GM21529 (cell line): ENCODE data around the gene TMPRSS3.

Experiments
- ATAC-seq: cut with Tn5 transposase; IDR thresholded peaks from one replicate; pipeline ENCODE4 v1.9.1; 2021; ENCODE audit not compliant: unreplicated experiment

TMPRSS3 gene

DNA sequence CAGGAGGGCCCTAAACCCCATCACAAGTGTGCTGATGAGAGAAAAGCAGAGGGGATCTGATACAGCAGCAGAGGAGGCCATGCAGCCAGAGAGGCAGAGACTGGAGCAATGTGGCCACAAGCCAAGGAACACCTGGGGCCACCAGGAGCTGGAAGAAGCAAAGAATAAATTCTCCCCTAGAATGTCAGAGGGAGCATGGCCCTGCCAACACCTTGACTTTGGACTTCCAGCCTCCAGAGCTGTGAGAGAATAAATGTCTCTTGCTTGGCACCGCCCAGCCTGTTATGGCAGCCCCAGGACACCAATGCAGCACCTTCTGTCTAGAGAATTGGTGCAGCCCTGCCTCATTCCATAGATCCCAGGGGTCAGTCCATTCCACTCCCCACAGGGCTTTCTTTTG lies 33.2 kb upstream of the TMPRSS3 start:
- ATAC-seq, result no peak

DNA sequence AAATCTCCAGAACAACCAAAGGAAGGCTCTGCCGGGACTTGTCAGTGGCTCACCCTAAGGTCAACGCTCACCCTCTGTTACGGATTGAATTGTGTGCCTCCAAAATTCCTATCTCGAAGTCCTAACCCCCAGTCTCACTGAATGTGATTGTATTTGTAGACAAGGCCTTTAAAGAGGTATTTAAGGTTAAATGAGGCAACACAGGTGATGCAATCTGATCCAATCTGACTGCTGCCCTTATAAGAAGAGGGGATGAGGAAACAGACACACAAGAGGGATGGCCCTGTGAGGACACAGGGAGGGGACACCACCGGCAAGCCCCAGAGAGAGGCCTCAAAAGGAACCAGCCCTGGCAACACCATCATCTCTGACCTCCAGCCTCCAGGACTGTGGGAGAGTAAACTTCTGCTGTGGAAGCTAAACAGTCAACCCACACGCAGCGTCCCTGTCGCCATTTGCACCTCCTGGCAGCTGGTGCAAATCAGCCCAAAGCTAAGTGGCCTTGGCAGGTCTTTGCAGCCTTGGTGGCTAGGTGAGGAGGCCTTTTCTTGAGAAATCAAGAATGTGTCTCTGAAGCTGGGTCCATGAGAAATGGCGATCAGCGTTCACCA lies 32.1 kb upstream of the TMPRSS3 start:
- ATAC-seq, result no peak

DNA sequence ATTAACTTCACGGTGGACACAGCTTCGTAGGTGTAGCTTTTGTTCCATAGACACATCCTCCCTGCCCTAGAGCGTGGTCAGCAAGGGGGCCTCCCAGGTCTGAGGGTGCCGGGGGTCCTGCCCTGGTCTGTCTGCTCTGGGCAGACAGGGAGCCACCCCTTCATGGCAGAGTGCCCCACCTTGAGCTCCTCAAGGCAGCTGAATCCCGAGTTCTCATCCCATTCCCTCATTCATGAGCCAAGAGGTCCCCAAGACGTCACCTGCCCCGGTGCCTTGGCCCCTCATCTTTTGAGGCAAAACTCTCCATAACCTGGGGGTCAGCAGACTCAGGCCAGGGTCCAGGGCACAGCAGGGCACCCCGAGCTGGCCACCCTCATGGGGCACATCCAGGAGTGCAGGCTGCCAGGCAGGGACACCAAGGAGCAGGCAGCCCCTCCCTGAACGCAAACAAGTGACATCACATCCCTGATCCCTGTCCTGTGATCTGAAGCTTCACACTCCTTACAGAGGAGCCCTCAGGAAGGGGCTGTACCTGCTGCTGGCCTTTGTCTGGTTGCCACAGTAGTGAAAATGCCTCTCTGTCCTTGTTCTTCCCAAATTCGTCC lies 31.1 kb upstream of the TMPRSS3 start:
- no peak for ATAC-seq

DNA sequence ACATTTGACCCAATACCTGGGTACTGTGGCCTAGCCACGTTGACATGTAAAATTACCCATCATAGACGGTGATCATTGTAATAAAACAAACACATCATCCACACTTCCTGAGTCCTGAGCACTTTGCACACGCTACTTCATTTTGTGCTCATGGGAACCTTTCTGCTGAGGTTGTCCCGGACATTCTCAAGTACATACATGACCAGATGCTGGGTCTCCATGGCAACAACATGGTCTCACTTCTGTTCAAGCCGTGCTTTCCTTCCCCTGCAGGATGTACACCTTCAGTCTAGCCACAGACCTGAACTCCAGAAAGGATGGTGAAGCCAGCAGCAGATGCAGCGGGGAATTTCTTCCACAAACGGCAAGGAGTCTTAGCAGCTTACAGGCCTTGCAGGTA lies 30.6 kb upstream of the TMPRSS3 start:
- no peak for ATAC-seq

DNA sequence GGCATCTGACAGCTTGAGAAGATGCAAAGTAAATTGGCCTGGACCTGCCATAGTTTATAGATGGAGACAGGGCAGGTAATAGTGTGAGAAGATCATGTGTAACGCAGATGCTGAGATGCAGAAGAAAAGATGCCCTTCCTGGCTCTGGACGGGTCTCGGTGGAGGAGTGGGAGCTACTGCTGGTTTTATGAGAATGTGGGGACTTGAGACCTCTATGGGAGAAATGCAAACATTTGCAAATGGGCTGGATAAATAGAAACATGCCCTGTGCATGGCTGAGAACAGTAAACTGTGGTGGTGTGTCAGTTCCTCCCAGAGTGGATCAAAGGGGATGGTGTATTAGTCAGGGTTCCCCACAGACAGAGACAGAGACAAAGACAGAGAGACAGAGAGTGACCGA lies 29.7 kb upstream of the TMPRSS3 start:
- no peak for ATAC-seq

DNA sequence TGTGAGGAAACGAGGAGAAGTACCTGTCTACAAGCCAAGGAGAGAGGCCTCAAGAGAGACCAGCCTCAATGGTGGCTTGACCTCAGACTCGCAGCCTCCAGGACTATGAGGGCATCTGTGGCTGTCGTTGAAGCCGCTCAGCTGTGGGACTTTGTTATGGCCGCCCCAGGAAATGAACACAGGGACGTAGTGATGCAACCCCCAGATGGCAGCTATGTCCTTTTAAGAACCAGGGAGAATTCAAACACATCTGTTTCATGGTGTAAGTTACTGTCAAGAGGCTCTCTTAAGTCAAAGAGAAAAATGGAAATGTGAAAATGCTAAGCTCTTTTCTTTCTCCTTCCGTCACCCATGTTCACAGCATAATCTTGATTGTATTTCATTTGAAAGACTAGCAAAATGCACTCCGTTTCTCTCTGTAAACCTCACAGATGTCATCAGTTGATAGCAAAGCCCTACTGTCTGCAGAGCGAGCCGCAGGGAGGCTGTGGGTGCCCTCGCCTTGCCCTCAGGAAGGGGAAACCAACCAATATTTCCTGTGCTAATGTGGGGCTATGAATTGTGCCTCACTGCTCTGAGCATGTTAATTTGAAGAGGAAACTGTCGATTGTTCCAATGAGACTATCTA lies 29.2 kb upstream of the TMPRSS3 start:
- no peak for ATAC-seq

DNA sequence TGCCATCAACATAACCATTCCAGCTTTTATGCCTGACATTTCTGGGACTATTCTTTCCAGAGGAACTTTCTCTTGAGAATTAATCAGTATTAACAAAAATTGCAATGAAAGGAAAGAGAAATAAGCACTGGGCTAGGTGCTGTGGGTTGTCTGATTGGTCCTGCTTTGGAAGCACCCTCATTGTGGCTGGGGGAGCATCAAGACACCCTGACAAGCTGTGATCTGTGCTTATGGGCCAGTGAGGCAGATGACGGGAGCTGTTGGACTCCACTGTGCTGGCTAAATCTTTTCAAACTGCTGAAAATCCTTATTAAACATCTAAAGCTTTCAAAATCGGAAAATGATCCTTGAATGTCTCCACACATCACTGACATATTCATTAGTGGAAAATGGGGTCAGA lies 27.8 kb upstream of the TMPRSS3 start:
- no peak for ATAC-seq

DNA sequence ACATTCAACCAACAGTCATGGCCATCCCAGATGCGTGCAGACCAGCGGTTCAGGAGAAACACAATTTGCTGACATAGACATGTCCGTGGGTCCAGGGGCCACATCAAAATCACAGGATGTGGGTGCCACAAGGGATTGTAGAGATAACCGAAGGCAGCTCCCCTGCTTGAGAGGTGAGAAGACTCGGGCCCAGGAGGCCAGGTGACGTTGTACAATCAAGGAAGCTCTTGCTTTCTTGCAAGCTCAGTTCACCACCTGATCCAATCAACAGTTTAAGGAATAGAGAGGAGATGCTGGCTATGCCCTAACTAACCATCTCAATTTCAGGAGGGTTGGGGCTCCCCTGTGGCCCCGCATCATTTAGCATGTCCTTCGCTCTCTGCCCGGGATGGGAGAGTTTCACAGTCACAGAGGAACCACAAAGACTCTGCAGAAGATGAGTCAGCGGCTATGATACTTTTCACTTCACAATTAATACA lies 27.4 kb upstream of the TMPRSS3 start:
- ATAC-seq, result peak; percentile 65

DNA sequence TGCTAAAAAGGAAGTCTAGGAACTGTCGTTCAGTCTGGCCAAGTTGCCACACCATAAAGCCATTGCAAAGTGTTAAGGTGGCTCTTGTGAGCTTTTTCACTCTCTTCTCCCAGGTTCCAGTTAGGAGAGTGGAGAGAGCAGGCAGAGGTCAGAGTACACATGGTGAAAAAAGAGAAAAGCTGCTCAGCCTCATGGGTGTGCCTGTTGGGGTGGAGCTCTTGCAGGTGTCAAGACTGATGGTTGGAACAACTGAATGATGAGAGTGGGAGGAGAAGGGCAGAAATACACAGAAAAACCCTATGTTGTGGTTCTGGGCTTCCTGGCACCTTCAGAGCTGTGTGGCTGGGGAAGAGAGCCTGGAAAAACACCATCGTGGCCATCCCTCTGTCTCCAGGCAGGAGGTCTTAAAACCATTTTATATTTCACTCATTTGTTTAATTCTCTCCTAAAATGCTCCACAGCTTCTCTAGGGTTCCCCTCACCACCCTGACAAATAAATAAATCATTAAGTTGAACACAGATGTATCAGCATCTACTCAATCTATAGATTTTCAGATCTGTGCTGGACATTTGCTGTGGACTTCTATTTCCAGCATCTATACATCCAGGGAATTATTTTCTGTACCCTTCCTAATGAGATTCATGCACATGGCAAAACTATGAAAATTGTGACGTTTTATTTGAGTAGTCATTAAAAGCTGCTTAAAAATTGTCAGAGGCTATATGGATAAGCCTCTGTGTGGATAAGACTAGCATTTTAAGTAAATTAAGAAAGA lies 25.4 kb upstream of the TMPRSS3 start:
- ATAC-seq, result no peak

DNA sequence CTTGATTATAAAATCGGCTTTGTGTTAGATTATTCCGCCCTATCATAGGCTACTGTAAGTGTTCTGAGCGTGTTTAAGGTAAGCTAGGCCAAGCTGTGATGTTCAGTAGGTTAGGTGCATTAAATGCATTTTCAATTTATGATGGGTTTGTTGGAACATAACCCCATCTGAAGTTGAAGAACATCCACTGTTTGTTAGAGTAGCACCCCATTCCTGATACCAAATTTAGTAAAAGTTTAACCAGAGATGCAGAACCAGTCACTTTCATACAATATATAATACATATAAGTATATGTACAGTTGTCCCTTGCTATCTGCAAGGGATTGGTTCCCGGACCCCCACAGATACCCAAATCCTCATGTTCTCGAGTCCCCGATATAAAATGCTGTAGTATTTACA lies 24.0 kb upstream of the TMPRSS3 start:
- ATAC-seq, result no peak

DNA sequence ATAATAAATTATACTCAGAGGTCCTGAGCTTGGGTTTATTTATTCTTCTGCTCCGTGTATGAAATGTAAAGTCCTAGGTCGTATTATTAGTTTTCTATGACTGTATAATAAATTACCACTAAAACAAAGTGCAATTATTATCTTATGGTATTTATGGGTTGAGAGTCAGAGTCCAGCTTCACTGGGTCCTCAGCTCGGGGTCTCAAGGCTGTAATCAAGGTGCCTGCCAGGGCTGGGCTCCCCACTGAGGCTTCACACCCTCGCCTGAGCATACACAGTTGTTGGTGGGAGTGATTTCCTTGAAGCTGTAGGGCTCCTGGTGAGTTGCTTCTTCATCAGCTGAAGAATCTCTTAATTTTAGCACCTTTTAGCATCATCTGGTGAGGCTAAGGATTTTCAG lies 23.0 kb upstream of the TMPRSS3 start:
- no peak for ATAC-seq

DNA sequence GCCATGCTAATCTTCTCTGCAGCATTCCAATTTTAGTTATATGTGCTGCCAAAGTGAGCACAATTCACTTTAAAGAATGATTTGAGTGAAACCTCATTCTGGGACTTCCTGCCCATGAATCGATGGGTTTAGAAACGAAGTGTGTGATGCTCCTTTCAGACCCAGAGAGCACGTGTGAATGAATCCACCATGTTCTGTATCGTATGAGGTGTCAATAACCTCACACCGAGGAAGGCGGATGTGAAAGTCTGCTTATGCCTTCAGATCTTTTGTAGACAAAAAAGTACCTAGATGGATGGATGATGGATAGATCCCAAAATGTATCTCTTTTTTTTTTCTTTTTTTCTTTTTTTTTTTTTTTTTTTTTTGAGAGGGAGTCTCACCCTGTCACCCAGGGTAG lies 21.7 kb upstream of the TMPRSS3 start:
- ATAC-seq, result no peak

DNA sequence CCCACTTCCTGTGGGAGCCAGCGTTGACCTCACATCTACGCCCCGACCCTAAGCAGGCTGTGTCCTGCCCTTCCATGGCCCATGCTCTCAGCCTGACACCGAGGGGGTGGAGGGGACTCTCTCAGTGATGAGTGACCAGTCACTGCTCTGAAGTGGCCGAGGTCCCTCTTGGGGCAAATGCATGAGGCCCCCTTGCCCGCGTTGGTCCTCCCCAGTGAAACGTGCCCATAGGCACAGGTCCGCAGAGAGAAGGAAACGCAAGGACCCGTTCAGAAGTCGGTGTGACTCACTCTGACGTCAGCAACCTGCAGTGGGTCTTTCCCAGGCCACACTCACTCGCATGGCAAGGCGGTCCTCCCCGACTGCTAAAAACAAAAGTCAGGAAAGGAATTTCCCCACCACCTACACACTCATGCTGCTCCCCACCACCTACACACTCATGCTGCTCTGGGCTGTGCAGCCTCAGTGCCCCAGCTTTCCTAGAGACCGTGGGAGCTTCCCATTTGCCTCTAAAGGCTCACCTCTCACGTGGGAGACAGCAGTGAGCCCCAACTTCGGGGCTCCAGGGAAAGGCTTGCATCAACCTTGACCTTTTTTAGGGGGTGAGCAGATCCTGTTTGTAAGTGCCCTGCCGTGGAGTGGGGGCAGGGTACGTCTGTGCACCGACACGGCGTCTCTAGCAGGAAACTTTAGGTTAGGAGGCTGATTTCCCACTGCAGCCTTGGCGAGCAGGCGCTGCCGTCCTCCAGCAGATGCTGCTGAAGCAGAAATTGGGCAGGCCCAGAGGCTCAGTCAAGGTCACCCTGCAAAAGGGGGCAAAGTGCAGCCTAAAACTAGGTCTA lies 19.3 kb upstream of the TMPRSS3 start:
- peak; percentile 71 for ATAC-seq

DNA sequence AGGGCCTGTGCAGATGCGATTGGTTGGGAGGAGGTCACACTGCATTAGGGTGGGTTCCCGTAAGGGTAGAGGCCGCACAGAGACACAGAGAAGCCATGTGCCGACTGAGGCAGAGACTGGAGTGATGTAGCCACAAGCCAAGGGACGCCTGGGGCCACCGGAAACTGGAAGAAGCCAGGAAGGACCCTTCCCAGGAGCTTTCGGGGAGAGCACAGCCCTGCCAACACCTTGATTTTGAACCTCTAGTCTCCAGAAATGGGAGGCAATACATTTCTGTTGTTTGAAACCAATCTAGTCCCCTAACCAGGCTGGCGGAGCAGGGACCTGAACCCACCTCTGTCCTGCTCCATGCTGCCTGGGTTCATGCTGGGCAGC lies 18.7 kb upstream of the TMPRSS3 start:
- no peak for ATAC-seq

DNA sequence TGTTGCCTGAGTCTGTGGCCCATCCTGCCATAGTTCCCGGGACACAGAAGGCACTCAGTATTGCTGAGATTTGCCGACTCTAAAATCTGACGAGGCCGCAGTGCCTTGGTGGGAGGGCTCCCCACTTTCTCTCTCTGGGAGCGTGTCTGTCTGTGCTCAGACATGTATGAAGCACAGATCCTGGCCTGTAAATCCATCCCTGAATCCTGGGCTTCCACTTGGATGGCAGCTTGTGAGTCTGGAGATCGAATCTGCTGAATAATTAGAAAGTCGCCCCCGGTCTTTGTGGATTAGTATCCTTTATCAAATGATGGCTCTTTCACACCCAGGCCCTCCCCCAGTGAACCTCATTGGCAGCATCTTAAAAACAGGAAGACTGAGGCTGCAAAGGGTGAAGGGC lies 18.2 kb upstream of the TMPRSS3 start:
- ATAC-seq, result no peak

DNA sequence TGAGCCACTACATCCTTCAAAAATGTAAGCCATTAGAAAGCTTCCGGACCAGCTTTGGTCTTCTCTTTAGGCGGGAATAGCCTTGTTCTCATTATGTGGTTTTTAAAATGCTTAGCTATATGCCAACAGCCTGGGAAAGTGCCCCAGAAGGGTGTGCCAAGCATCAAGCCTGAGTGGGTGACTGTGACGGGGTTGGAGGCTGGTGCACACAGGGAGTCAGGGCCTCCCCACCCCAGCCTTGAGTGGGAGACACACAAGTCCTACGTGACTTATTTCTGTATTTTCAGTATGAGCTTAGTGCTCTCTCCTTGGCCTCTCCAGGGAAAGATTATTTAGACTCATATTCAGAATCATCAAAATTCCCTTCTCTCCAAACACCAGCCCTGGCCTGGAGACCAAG lies 17.6 kb upstream of the TMPRSS3 start:
- no peak for ATAC-seq

DNA sequence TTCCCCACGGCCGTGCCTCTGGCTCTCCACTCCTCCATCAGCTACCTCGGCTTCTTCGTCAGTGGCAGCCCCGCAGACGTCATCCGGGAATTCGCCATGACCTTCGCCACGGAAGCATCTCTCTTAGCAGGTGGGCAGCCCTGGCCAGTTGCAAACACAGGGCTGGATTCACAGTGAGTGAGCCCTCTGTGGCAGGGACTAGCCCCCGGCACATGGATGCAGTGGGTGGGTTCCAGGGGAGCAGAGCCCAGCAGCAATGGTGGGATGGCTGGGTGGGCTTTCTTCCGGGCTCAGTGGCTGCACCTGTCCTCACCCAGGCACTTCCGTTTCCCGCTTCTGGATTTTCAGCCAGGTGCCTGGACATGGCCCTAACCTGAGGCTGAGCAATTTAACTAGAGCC lies 17.2 kb upstream of the TMPRSS3 start:
- no peak for ATAC-seq

DNA sequence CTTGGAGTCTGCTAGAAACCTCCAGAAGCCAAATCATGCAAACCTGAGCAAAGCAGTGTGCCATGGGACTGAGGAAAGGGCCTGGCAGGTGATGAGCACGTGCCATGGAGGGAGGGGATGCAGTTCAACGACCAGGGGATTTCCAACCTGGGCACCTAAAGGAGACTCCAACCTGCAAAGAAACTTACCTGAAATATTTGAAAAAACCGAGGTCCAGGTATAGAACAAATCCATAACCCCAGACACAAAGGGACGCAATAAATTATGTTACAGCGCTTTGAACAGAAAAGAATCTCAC lies 16.7 kb upstream of the TMPRSS3 start:
- ATAC-seq, result no peak

DNA sequence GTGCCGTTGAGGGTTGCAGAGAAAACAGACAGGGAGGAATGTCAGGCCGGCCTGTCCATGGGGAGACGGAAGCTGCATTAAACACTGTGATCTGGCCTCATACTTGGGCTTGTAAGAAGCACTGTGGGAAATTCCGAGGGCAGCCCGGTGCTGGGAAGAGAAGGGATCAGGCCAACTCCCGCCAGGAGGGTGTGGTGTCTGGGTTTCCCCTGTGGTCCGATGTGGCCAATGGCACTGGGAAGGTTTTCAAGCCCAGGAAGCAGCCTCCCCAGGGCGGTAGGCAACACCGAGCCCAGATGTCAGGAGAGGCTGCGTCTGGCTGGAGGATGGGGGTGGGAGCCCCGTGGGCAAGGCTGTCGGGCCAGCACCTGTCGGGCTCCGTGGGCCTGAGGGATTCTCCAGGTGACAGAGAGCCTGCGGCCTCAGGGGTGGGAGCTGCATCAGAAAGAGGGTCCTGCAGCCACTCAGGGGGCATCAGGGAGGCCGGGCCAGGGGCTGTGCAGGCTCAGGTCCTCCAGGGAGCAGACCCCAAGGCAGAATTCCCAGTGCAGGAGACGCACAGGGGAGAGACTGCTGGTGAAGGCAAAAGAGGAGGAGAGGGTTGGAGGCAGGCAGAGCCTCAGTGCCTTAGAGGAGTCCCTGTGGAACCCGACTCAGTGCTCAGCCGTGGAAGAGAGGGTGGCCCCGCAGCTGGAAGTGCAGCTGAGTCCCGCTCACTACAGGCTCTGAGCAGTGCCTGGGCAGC lies 16.2 kb upstream of the TMPRSS3 start:
- ATAC-seq, result no peak

DNA sequence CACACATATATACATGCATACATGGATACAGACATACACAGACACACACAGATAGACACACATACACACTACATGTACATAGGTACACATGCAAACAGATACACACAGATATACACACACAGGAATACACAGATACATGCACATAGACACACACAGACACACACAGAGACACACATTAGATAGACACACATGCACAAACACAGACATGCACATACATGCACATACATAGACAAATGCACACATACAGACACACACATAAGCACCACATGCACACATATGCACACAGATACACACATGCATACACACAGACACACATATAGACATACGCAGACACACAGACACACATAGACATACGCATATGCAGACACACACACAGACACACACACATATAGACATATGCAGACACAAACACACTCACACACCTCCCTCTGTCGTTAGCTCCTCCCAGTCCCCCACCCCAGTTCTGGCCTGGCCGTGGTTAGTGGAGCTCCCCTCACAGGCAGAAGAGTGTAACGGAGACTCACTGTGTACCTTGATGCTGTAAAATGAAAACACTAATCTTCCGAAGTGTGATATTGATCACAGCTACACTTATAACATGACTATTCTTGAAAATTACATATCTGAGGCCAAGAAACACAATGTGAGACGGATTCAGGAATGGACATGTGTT lies 15.5 kb upstream of the TMPRSS3 start:
- ATAC-seq, result no peak
